Activated T-cell treated with anti-CD3 and anti-CD28 coated beads, Interleukin-2, amount 50 U/mL, for 1 hour (primary cell): ENCODE data around the gene GNG13.
"Not testable (repeated sequence)": the region's sequence is repeated elsewhere in the genome, so short reads cannot be mapped to it uniquely, and the experiment has no call there.

Experiments used
- DNase-seq: peaks from one replicate; pipeline ENCODE4 v3.0.0-alpha.2; 2020

GNG13 gene

DNA sequence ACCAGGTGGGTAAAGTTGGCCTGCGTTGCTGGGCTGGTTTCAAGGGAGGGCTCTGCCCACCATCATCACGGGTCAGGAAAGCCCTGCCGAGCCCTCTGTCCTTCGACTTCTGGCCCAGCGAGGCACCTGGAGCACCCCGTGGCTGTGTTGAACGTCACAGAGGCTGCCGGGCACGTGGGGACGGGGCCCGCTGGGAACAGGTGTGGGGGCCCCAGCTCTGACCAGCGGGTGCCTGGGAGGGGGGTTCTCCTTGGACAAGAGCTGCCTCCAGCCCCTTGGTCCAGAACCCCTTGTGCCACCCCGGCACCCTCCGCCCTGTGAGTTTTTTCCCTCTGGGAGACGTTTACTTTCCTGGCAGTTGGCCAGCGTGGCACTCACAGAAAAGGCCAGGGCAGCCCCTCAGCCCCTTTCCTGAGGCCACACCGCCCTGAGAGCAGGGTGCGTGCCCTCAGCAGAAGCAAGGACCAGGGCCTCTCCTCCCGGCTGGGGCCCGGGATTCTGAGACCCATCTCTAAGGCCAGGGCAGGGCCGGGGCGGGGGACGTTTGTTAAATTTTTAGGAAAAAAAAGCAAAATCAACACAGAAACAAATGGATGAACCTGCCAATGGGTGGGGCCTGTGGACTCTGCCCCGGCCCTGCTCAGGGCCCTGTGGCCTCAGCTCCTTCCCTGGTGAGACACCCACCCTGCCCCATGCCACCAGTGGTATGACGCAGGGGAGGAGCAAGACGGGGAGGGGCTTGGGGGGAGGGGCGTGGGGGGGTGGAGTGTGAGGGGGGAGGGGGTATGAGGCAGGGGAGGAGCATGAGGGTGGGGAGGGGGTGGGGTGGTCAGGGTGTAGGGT, 31.3 kb upstream of the GNG13 start:
- no peak for DNase-seq

DNA sequence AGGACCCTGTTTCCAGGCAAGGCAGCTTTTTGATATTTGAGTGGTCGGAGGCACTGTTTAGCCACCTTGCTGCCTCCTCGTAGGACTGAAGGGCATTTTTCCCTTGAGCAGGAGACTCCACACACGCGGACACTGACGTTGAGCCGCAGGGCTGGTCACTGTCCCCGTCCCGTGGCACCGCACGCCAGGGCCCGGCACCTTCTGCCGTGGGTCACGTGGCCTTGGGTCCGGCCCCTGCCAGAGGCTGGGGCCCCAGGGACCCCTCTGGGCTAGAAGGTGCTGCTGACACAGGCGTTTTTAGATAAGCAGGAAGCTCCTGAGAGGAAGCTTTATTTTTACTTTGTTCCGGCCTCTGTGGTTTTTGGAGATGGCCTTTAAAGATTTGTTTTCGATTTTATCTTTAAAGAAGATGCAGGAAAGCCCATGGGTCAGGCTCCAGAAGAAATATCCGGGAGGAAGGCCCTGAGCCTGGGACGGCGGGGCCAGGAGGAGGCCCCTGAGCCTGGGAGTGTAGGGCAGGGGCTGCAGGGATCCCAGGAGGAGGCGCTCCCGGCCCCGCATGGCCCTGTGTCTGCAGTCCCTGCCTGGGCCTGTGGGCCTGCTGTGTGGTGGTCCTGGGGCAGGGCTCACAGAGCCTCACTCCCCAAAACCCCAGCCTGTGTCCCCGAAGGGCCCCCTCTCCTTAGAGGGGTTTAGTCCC, 30.5 kb upstream of the GNG13 start:
- DNase-seq, result no peak

GRCh38 chr16:830107-830870, 29.8 kb upstream of the GNG13 start:
- no peak for DNase-seq

DNA sequence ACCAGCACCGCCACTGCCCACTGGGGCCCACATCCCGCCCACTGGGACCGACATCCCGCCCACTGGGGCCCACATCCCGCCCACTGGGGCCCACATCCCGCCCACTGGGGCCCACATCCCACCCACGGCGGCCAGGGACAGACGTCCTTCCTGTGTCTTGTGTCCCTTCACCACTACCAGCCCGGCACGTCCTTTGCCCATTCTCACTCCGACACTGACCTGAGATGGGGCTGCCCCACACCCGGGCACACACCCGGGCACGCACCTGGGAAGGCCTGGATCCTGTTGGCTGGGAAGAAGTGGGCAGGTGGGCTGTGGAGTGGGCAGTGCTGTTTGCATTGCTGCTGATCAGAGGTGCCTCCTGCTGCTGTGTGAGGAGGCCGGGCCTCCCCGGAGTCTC, 28.4 kb upstream of the GNG13 start:
- DNase-seq, result no peak

DNA sequence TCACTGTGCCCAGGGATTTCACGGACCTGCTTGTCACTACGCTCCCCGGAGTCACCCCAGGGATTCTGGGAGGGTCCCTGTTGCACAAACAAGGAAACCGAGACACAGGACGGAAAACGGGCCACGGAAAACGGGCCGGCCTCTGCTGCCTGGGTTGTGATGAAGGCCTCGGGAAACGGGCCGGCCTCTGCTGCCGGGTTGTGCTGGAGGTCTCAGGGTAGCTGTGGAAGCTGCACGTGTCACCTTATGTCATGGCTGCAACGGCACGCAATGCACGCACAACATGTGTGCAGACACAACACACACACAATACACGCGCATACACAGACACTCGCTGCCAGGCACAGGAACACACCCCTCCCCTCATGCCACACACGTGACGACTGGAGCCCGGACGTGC, 27.0 kb upstream of the GNG13 start:
- no peak for DNase-seq

DNA sequence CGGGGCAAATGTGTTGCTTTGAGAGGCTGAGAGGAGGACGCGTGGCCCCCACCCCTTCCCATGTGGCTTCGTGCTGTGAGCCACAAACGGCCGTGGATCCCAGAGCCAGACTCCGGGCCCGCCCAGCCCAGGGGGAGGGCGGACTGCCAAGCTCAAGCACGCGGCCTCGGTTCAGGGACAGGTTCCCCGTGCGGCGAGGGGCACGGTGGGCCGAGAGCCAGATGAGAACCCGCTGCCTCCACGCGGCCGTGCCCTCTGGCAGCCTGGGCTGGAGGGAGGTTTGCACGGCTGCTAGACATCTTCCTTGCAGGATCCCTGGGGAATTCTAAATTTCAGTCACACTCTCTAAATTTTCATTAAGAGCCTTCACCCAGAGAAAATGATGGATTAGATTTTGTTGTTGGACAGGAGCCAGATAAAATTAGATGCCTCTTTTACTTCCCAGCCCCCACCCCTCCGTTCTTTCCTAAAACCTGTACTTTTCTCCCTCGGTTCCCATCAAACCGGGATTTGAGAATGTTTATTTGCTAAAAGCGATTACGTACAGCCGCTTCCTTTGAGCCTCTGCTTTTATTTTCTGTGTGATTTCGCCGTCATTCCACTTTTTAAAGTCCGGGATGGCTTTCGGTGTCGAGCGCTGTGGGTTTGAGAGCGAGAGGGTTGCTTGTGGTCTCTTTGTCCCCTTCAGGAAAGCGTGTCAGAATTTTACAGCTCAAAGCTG, 25.0 kb upstream of the GNG13 start:
- DNase-seq, result no peak

GRCh38 chr16:824601-825000, 24.1 kb upstream of the GNG13 start:
- no peak for DNase-seq

- DNase-seq, result no peak
Observed at GRCh38 chr16:824194-824593, 23.7 kb upstream of the GNG13 start.

GRCh38 chr16:822909-823297, 22.4 kb upstream of the GNG13 start:
- DNase-seq, result no peak

DNA sequence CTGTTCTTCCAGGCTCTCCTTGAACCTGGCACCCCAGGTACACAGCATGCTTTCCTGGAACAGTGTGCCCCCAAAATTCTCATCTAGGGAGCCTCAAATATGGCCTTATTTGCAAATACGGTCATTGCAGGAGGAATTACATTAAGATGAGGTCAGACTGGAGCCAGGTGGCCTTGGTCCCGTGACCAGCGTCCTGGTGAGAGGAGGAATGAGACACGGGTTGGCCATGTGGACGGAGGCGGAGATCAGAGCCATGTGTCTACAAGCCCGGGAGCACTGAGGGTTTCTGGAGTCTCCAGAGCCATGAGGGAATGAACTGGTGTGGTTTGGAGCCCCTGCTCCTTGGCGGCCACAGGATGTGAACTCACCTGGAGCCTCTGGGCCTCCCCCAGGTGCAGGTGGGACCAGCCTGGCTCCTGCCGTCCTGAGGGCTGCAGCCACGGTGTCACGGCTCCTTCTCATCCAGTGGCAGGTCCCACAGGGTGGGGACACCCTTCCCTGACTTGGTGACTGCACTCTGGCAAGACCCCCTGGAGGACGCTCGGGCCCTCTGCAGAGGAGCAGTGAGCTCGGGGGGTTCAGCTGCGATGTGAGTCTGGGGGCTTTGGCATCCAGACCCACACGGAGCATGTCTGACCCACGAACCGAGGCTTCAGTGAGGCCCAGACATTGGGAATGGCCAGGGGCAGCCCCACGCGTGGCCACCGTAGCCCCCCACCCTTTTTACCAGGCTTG, 21.8 kb upstream of the GNG13 start:
- no peak for DNase-seq

GRCh38 chr16:821751-822150, 21.2 kb upstream of the GNG13 start:
- no peak for DNase-seq

DNA sequence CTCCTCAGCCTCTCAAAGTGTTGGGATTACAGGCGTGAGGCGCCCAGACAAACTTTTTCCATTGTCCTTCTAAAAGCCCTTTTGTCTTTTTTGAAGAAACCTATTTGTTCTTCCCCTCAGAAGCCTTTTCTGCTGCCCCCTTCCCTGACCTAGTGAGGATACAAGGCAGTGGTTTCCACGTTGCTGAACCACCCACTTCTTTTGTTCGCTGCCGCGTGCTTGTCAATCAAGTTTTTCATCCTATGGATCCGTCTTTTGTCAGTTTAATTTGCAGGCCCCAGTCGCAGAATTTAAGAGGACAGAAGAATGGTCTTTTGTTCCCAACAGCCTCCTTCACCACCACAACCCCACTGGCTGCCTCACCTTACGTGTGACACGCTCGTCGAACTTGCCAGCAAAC, 20.2 kb upstream of the GNG13 start:
- no peak for DNase-seq

GRCh38 chr16:820044-820408, 19.5 kb upstream of the GNG13 start:
- not testable (repeated sequence) for DNase-seq

DNA sequence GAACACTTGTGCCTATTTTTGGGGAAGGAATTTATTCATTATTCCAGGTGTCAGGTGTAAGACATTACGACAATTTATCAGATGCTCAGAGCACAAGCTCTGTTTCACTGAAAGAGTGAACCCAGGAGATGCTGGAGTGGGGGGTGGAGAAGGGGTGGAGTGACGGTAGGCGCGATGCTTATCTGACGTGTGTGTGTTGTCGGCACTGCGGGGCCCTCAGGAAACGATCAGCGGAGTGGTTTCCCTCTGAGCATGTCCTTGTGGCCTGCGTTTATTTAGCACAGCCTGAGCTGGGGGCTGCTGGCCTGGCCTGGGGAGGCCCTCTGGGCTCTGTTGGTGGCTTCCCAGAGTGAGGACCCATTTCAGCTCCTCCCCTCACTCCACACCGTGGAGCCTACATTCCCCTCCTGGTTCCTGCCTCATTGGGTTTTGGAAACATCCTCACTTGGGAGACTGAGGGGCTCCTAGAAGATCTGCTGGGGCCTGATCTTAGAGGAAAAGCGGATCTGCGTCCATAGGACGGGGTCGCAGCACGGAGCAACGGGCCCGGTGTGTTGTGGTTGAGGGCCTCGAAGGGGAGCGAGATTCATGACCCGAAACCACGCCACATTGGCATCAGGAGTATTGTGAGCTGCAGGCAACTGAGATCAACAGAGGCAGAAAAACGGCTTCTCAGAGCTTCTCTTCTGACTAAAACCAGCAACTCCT, 19.0 kb upstream of the GNG13 start:
- DNase-seq, result peak; percentile 54

- no peak for DNase-seq
Observed at GRCh38 chr16:818592-818991, 18.1 kb upstream of the GNG13 start.

- no peak for DNase-seq
Observed at GRCh38 chr16:818132-818531, 17.6 kb upstream of the GNG13 start.

- no peak for DNase-seq
Observed at GRCh38 chr16:817001-817906, 16.7 kb upstream of the GNG13 start.

GRCh38 chr16:815861-816260, 15.3 kb upstream of the GNG13 start:
- DNase-seq, result no peak

GRCh38 chr16:814974-815373, 14.4 kb upstream of the GNG13 start:
- no peak for DNase-seq

- DNase-seq, result no peak
Observed at GRCh38 chr16:813916-814412, 13.4 kb upstream of the GNG13 start.
